ENCODE results near the gene ABCB1. TPM values are rescaled to one million over a fixed set of nuclear protein-coding genes. Genes with fewer than 3 reads are reported as not detected.

ABCB1 gene
- total and polyA plus RNA-seq, 2 donors from 2014 or later = 29.1 to 48.3 TPM

DNA sequence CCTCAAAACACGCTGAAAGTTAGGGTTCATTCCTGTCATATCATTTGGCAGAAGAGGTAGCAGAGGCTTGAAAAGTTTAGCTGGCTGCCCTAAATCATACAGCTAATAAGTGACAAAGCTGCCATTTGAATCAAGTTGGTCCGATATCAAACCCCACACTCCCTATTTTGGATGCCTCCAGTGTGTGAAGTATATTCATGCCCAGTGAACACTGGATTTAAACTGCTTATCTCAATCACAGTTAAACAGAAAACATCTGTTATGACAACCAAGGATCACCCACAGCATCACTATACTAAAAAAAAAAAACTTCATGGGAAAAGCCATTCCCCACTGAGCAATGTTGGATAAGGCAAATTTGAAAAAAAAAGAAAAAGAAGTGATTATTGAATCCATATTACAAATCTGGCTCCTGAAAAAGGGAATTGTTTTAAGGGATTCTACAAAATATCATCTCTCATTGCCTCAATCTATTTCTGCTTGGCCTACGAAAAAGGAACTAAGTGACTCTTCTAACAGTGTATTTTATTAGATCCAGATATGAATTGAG is 48.3 kb downstream of the ABCB1 start:
- TF ChIP-seq, protein P1, sequence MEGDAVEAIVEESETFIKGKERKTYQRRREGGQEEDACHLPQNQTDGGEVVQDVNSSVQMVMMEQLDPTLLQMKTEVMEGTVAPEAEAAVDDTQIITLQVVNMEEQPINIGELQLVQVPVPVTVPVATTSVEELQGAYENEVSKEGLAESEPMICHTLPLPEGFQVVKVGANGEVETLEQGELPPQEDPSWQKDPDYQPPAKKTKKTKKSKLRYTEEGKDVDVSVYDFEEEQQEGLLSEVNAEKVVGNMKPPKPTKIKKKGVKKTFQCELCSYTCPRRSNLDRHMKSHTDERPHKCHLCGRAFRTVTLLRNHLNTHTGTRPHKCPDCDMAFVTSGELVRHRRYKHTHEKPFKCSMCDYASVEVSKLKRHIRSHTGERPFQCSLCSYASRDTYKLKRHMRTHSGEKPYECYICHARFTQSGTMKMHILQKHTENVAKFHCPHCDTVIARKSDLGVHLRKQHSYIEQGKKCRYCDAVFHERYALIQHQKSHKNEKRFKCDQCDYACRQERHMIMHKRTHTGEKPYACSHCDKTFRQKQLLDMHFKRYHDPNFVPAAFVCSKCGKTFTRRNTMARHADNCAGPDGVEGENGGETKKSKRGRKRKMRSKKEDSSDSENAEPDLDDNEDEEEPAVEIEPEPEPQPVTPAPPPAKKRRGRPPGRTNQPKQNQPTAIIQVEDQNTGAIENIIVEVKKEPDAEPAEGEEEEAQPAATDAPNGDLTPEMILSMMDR (IDR thresholded peaks at IDR 0.05; ENCODE audit: borderline replicate concordance, extremely low read depth, insufficient read depth) = no peak
- no peak overlapping the region for H3K4me3 ChIP-seq (ENCODE audit: low read length in 3 of 3)
- peaks cover 0 to 11% (median 7%) of the 10 kb centered on the region in 3 donors for H3K36me3 ChIP-seq (ENCODE audit: control insufficient read depth in 2 of 3, insufficient read depth in 3 of 3, low read length in 3 of 3)
- DNase-seq (no peak), FAIRE-seq (no peak)
- H3K27me3 ChIP-seq (ENCODE audit: control insufficient read depth, insufficient read depth, low read length) = no peaks in the 10 kb centered on the region
- H3K9ac ChIP-seq (ENCODE audit: low read length in 3 of 3) = no peak overlapping the region
- H3K27ac ChIP-seq (ENCODE audit: low read depth in 2 of 2, low read length in 2 of 2) = no peak overlapping the region
- intact Hi-C loops (cut with DNase I) = no loop called here
- no peaks in the 10 kb centered on the region for H3K9me3 ChIP-seq (ENCODE audit: control insufficient read depth in 2 of 3, insufficient read depth in 1 of 3, low read length in 3 of 3)
- no peaks in the 10 kb centered on the region for H3K4me1 ChIP-seq (ENCODE audit: control insufficient read depth in 2 of 3, insufficient read depth in 2 of 3, low read depth in 1 of 3, low read length in 3 of 3)

DNA sequence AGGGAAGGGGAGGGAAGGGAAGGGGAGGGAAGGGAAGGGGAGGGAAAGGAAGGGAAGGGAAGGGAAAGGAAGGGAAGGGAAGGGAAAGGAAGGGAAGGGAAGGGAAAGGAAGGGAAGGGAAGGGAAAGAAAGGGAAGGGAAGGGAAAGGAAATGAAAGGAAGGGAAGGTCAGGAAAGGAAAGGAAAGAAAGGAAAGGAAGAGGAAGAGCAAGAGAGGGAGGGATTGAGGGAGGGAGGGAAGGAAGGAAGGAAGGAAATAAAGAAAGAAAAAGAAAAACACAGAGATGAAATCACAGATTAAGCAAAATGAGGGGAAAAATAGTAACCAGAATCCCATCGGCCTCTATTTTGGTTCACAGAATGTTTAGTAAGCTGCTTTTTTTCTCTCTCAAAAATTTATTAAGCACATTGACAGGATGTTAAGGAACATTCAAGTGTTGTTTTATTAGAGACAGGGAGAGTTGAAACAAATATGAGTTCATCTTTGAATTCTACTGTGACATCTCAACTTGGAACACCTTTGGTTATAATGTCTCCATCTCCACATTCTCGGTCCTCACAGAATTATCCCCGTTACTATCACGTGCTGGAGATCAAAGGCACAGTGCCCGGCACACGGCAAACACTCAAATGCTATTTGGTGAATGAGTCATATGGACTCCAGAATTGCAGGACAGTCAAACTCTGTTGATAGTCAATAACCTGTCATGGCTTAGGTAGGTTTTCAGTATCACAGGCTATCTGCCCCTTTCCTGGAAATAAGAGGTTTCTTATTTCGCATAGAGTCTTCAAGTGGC is 52.4 kb downstream of the ABCB1 start:
- TF ChIP-seq, protein P1 (IDR thresholded peaks at IDR 0.05; ENCODE audit: borderline replicate concordance, extremely low read depth, insufficient read depth) = no peak
- Histone ChIP-seq H3K9me3 (ENCODE audit: control insufficient read depth in 2 of 3, insufficient read depth in 1 of 3, low read length in 3 of 3) (no peaks in the 10 kb centered on the region), H3K4me1 (ENCODE audit: control insufficient read depth in 2 of 3, insufficient read depth in 2 of 3, low read depth in 1 of 3, low read length in 3 of 3) (no peaks in the 10 kb centered on the region), H3K36me3 (ENCODE audit: control insufficient read depth in 2 of 3, insufficient read depth in 3 of 3, low read length in 3 of 3) (peaks cover 0 to 11% (median 8%) of the 10 kb centered on the region in 3 donors), H3K27me3 (ENCODE audit: control insufficient read depth, insufficient read depth, low read length) (no peaks in the 10 kb centered on the region), H3K9ac (ENCODE audit: low read length in 3 of 3) (no peak overlapping the region), H3K27ac (ENCODE audit: low read depth in 2 of 2, low read length in 2 of 2) (no peak overlapping the region), H3K4me3 (ENCODE audit: low read length in 3 of 3) (no peak overlapping the region)
- FAIRE-seq (no peak), DNase-seq (no peak)
- intact Hi-C loops (cut with DNase I) = no loop called here

DNA sequence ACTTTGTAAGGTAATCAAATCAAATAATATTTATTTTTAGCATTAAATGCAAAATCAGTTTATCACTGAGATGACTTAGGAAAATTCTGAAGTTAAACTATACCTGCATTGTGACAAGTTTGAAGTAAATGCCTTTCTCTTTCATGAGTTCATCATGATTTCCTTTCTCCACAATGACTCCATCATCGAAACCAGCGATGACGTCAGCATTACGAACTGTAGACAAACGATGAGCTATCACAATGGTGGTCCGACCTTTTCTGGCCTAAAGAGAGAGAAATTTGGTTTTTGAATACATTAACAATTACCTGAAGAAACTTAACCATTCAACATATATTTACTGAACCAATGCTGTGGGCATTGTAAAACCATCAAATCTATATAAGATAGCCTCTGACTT is 54.9 kb downstream of the ABCB1 start:
- TF ChIP-seq, protein P1 (IDR thresholded peaks at IDR 0.05; ENCODE audit: borderline replicate concordance, extremely low read depth, insufficient read depth) = no peak
- FAIRE-seq = no peak
- no peak for DNase-seq
- peaks cover 0 to 11% (median 9%) of the 10 kb centered on the region in 3 donors for H3K36me3 ChIP-seq (ENCODE audit: control insufficient read depth in 2 of 3, insufficient read depth in 3 of 3, low read length in 3 of 3)
- H3K4me3 ChIP-seq (ENCODE audit: low read length in 3 of 3) = no peak overlapping the region
- H3K27ac ChIP-seq (ENCODE audit: low read depth in 2 of 2, low read length in 2 of 2) = no peak overlapping the region
- H3K27me3 ChIP-seq (ENCODE audit: control insufficient read depth, insufficient read depth, low read length) = no peaks in the 10 kb centered on the region
- intact Hi-C loops (cut with DNase I) = no loop called here
- no peak overlapping the region for H3K9ac ChIP-seq (ENCODE audit: low read length in 3 of 3)
- no peaks in the 10 kb centered on the region for H3K9me3 ChIP-seq (ENCODE audit: control insufficient read depth in 2 of 3, insufficient read depth in 1 of 3, low read length in 3 of 3)
- no peaks in the 10 kb centered on the region for H3K4me1 ChIP-seq (ENCODE audit: control insufficient read depth in 2 of 3, insufficient read depth in 2 of 3, low read depth in 1 of 3, low read length in 3 of 3)

All from kidney (tissue), 14 donors.